Measurements from ENCODE around the gene GGACT. TPM values are rescaled to one million over a fixed set of nuclear protein-coding genes. Genes with fewer than 3 reads are reported as not detected.

Gene GGACT
- total RNA-seq, 6 donors from 2014 or later = 0.67 to 8.5 (median 5.7) TPM

DNA sequence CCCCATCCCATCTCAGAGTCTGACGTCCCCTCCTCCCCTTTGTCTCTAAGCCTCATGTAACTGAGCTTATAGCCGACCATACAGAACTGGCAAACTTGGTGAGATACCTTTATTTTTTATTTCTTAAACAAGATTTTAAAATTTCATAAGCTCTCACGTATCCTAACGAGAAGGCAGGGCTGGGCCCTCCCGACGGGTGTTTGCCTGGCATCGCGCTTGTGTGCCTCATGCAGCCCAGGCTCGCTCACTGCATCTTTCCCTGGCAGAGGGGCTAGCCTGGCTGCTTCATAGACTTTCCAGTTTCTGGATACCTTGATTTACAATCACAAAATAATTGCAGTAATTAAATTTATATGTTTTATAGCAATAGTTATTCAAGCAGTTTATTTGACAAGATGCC, 69.0 kb downstream of the GGACT start:
- ATAC-seq (ENCODE audit: low FRiP score in 2 of 2) = no peak
- 92 to 97% methylated on average over 9 of the region's 9 CpGs for WGBS, 2 donors

DNA sequence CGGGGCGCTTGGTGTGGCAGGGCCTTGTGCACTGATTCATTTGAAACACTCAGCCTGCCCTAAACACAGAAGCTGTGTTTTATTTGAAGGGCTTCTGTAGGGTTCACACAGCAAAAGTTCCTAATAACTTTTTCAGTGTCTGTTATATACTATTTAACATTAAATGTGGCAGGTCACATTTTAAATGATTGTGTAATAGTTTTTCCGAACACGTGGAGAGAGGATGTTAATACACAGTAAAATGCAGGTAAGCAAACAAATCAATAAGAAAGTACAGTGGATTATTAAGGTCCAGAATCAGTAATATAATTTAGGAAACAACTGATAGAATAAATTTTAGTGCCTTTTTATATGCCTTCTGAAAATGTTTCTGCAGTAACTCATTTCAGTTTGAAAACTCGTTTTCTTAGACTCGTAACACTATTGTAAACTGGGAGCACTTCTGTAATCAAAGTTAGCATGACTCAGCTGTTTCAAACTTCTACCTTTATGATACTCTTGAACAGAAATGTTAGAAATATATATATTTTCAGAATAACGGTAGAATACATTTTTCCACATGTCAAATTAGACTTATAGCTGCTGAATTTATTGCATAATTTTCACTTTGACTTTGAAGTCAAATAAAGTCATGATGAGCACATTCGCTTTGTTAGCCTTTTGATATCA, 70.1 kb downstream of the GGACT start:
- DNase-seq = no peak
- WGBS, 2 donors = 89% methylated on average over 8 of the region's 8 CpGs
- ATAC-seq (ENCODE audit: low FRiP score in 2 of 2) = no peak
- Histone ChIP-seq H3K9me3 (no peaks in the 10 kb centered on the region), H3K27me3 (no peaks in the 10 kb centered on the region), H3K36me3 (peaks cover 0 to 5% (median 0%) of the 10 kb centered on the region in 4 donors), H3K27ac (no peak overlapping the region), H3K4me3 (no peak overlapping the region), H3K4me1 (peaks cover 0 to 11% (median 8%) of the 10 kb centered on the region in 4 donors)
- no peak for TF ChIP-seq POLR2AphosphoS5 (IDR thresholded peaks at IDR 0.05)
- no peak for TF ChIP-seq POLR2A (IDR thresholded peaks at IDR 0.05)
- no peak for TF ChIP-seq EP300 (IDR thresholded peaks at IDR 0.05)
- TF ChIP-seq, protein P1, sequence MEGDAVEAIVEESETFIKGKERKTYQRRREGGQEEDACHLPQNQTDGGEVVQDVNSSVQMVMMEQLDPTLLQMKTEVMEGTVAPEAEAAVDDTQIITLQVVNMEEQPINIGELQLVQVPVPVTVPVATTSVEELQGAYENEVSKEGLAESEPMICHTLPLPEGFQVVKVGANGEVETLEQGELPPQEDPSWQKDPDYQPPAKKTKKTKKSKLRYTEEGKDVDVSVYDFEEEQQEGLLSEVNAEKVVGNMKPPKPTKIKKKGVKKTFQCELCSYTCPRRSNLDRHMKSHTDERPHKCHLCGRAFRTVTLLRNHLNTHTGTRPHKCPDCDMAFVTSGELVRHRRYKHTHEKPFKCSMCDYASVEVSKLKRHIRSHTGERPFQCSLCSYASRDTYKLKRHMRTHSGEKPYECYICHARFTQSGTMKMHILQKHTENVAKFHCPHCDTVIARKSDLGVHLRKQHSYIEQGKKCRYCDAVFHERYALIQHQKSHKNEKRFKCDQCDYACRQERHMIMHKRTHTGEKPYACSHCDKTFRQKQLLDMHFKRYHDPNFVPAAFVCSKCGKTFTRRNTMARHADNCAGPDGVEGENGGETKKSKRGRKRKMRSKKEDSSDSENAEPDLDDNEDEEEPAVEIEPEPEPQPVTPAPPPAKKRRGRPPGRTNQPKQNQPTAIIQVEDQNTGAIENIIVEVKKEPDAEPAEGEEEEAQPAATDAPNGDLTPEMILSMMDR (IDR thresholded peaks at IDR 0.05) = no peak

More for the DNA sequence above, 69.0 kb downstream of the GGACT start:
- no peaks in the 10 kb centered on the region for H3K27me3 ChIP-seq
- DNase-seq = no peak
- TF ChIP-seq POLR2AphosphoS5 (IDR thresholded peaks at IDR 0.05) (no peak), EP300 (IDR thresholded peaks at IDR 0.05) (no peak), POLR2A (IDR thresholded peaks at IDR 0.05) (no peak)
- TF ChIP-seq, protein P1 (IDR thresholded peaks at IDR 0.05) = no peak
- no peak overlapping the region for H3K4me3 ChIP-seq
- H3K4me1 ChIP-seq = peaks cover 0 to 2% (median 1%) of the 10 kb centered on the region in 4 donors
- H3K9me3 ChIP-seq = no peaks in the 10 kb centered on the region
- H3K27ac ChIP-seq = no peak overlapping the region
- peaks cover 0 to 8% (median 0%) of the 10 kb centered on the region in 4 donors for H3K36me3 ChIP-seq

DNA sequence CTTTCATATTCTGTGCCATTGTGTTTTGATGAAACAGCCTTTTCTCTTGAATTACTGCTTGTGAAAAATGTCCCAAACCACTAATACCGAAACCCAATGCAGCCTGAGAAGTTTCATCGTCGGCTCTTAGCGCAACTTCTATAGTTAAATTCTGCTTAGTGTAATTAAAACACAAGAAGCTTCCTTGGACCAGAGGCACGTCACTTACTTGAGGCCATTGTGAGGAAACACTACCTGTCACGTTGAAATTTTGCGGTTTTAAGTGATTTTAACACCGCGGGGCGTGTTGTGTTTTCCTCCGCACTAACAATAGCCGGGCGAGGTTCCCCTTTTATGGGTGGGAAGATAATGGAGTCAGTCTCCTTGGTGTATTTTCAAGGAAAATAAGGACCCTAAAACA, 70.9 kb downstream of the GGACT start:
- DNase-seq = no peak
- H3K36me3 ChIP-seq = peaks cover 0 to 5% (median 0%) of the 10 kb centered on the region in 4 donors
- H3K27me3 ChIP-seq = no peaks in the 10 kb centered on the region
- H3K4me1 ChIP-seq = peaks cover 0 to 12% (median 8%) of the 10 kb centered on the region in 4 donors
- TF ChIP-seq EP300 (IDR thresholded peaks at IDR 0.05) = no peak
- TF ChIP-seq POLR2AphosphoS5 (IDR thresholded peaks at IDR 0.05) = no peak
- TF ChIP-seq, protein P1 (IDR thresholded peaks at IDR 0.05) = no peak
- no peak for TF ChIP-seq POLR2A (IDR thresholded peaks at IDR 0.05)
- no peak for ATAC-seq (ENCODE audit: low FRiP score in 2 of 2)
- no peaks in the 10 kb centered on the region for H3K9me3 ChIP-seq
- no peak overlapping the region for H3K27ac ChIP-seq
- no peak overlapping the region for H3K4me3 ChIP-seq
- WGBS, 2 donors = 66 to 76% methylated on average over 13 of the region's 13 CpGs

- ATAC-seq (ENCODE audit: low FRiP score in 2 of 2) (no peak), DNase-seq (no peak)
- no peak overlapping the region for H3K27ac ChIP-seq
- no peaks in the 10 kb centered on the region for H3K9me3 ChIP-seq
- WGBS, 2 donors = 77 to 83% methylated on average over 9 of the region's 9 CpGs
- H3K4me3 ChIP-seq = no peak overlapping the region
- H3K4me1 ChIP-seq = peaks cover 0 to 12% (median 8%) of the 10 kb centered on the region in 4 donors
- peaks cover 0 to 5% (median 0%) of the 10 kb centered on the region in 4 donors for H3K36me3 ChIP-seq
- no peaks in the 10 kb centered on the region for H3K27me3 ChIP-seq
- TF ChIP-seq EP300 (IDR thresholded peaks at IDR 0.05) = no peak
- TF ChIP-seq, protein P1 (IDR thresholded peaks at IDR 0.05) = no peak
- no peak for TF ChIP-seq POLR2AphosphoS5 (IDR thresholded peaks at IDR 0.05)
- TF ChIP-seq POLR2A (IDR thresholded peaks at IDR 0.05) = no peak
Measured at GRCh38 chr13:100517135-100517534, 71.5 kb downstream of the GGACT start.

DNA sequence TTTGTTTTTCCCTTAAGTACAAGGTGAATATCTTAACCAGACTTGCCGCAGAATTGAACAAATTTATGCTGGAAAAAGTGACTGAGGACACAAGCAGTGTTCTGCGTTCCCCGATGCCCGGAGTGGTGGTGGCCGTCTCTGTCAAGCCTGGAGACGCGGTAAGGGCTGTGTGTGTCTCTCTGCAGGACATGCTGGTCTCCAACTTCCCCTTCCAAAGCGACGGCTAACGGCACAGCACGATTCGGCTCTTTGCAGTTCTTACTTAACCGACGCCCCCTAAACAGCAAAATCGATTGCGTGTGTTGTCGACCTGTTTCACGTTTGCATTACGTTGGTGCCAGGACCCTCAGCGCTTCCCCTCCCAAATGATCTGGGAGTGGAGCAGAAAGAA, 73.2 kb downstream of the GGACT start:
- ATAC-seq (ENCODE audit: low FRiP score in 2 of 2) (no peak), DNase-seq (no peak)
- peaks cover 0 to 5% (median 0%) of the 10 kb centered on the region in 4 donors for H3K36me3 ChIP-seq

More for the DNA sequence above, 73.2 kb downstream of the GGACT start:
- TF ChIP-seq POLR2A (IDR thresholded peaks at IDR 0.05) = no peak
- TF ChIP-seq, protein P1 (IDR thresholded peaks at IDR 0.05) = no peak
- TF ChIP-seq EP300 (IDR thresholded peaks at IDR 0.05) = no peak
- no peak for TF ChIP-seq POLR2AphosphoS5 (IDR thresholded peaks at IDR 0.05)
- peaks cover 0 to 12% (median 8%) of the 10 kb centered on the region in 4 donors for H3K4me1 ChIP-seq
- no peak overlapping the region for H3K4me3 ChIP-seq
- WGBS, 2 donors = 73 to 77% methylated on average over 20 of the region's 20 CpGs
- H3K27me3 ChIP-seq = no peaks in the 10 kb centered on the region
- no peak overlapping the region for H3K27ac ChIP-seq
- no peaks in the 10 kb centered on the region for H3K9me3 ChIP-seq
